WTC11 (cell line): Measurements from ENCODE around the gene EXOSC3. TPM values are rescaled to one million over a fixed set of nuclear protein-coding genes. Genes with fewer than 3 reads are reported as not detected.

Experiments used
- ATAC-seq: fragments of 200-7000 bp; cut with Tn5 transposase; 2 replicates; pipeline ENCODE4 v1.10.0; 2021; ENCODE audit warnings: mild to moderate bottlenecking, moderate library complexity
- CTCF ChIA-PET: fragments of 300-600 bp; sonication (Branson Sonifier 250); formaldehyde crosslinking; loops from one replicate; lab custom pipeline; 2021; ENCODE audit warnings: antibody characterized with exemption; lab: Charles Lee
- POLR2A ChIA-PET: fragments of 350-600 bp; sonication (Branson Sonifier 250); formaldehyde crosslinking; loops from one replicate; lab custom pipeline; 2021; ENCODE audit warnings: antibody characterized with exemption; lab: Charles Lee
- DNase-seq: peaks from one replicate; pipeline ENCODE4 v3.0.0; 2021; ENCODE audit warnings: low spot score
- H3K27ac Mint-ChIP-seq: 2 replicates; pipeline ENCODE4 v1.8.0; 2021; ENCODE audit warnings: mixed read lengths
- H3K27me3 Mint-ChIP-seq: 2 replicates; pipeline ENCODE4 v1.8.0; 2021; ENCODE audit warnings: low read depth, mild to moderate bottlenecking, moderate library complexity, mixed read lengths
- H3K36me3 Mint-ChIP-seq: 2 replicates; pipeline ENCODE4 v1.8.0; 2021; ENCODE audit warnings: mixed read lengths
- H3K4me1 Mint-ChIP-seq: 2 replicates; pipeline ENCODE4 v1.8.0; 2022; ENCODE audit warnings: mixed read lengths
- H3K4me3 Mint-ChIP-seq: 2 replicates; pipeline ENCODE4 v1.8.0; 2021; ENCODE audit warnings: mild to moderate bottlenecking, moderate library complexity, mixed read lengths
- H3K9me3 Mint-ChIP-seq: 2 replicates; pipeline ENCODE4 v1.8.0; 2021; ENCODE audit warnings: mixed read lengths
- FOXP1 ChIP-seq: sonication (generic); formaldehyde crosslinking; IDR thresholded peaks from 2 replicates; pipeline ENCODE4 v1.8.0; 2022; ENCODE audit warnings: missing genetic modification reagents, mild to moderate bottlenecking, moderate library complexity, borderline replicate concordance
- FOXP4 ChIP-seq: sonication (generic); formaldehyde crosslinking; IDR thresholded peaks from 2 replicates; pipeline ENCODE4 v1.8.0; 2022; ENCODE audit warnings: mild to moderate bottlenecking, missing genetic modification reagents
- GABPB1 ChIP-seq: sonication (generic); formaldehyde crosslinking; IDR thresholded peaks from 2 replicates; pipeline ENCODE4 v1.8.1; 2023; ENCODE audit warnings: mild to moderate bottlenecking, missing genetic modification reagents
- IRF1 ChIP-seq: sonication (generic); formaldehyde crosslinking; IDR thresholded peaks from 2 replicates; pipeline ENCODE4 v1.8.0; 2023; ENCODE audit warnings: missing genetic modification reagents
- IRF2 ChIP-seq: sonication (generic); formaldehyde crosslinking; IDR thresholded peaks from 2 replicates; pipeline ENCODE4 v1.8.0; 2022; ENCODE audit warnings: low read depth, missing genetic modification reagents, borderline replicate concordance
- MXD4 ChIP-seq: fragments of 250-450 bp; sonication (Bioruptor Pico); IDR thresholded peaks from 2 replicates; pipeline ENCODE4 v1.8.0; 2021; ENCODE audit warnings: mild to moderate bottlenecking, moderate library complexity, borderline replicate concordance
- NFE2L1 ChIP-seq: sonication (generic); formaldehyde crosslinking; IDR thresholded peaks from 2 replicates; pipeline ENCODE4 v1.8.1; 2023; ENCODE audit warnings: missing genetic modification reagents
- NR1H2 ChIP-seq: sonication (generic); formaldehyde crosslinking; IDR thresholded peaks from 2 replicates; pipeline ENCODE4 v1.9.0; 2021; ENCODE audit warnings: mild to moderate bottlenecking, moderate library complexity, missing genetic modification reagents
- PRRX2 ChIP-seq: fragments of 250-450 bp; sonication (Bioruptor Pico); IDR thresholded peaks from 2 replicates; pipeline ENCODE4 v1.8.0; 2021; ENCODE audit warnings: mild to moderate bottlenecking
- RELA ChIP-seq: sonication (generic); formaldehyde crosslinking; IDR thresholded peaks from 2 replicates; pipeline ENCODE4 v1.8.1; 2022; ENCODE audit warnings: missing genetic modification reagents, mild to moderate bottlenecking, borderline replicate concordance
- SMAD3 ChIP-seq: sonication (generic); formaldehyde crosslinking; IDR thresholded peaks from 2 replicates; pipeline ENCODE4 v1.8.0; 2022; ENCODE audit warnings: missing genetic modification reagents, mild to moderate bottlenecking, borderline replicate concordance
- SMAD4 ChIP-seq: sonication (generic); formaldehyde crosslinking; IDR thresholded peaks from 2 replicates; pipeline ENCODE4 v1.8.0; 2022; ENCODE audit warnings: mild to moderate bottlenecking, missing genetic modification reagents
- ZBTB21 ChIP-seq: sonication (generic); formaldehyde crosslinking; IDR thresholded peaks from 2 replicates; pipeline ENCODE4 v1.8.1; 2023; ENCODE audit warnings: mild to moderate bottlenecking, missing genetic modification reagents, borderline replicate concordance
- ZBTB43 ChIP-seq: sonication (generic); formaldehyde crosslinking; IDR thresholded peaks from 2 replicates; pipeline ENCODE4 v1.8.1; 2023; ENCODE audit warnings: mild to moderate bottlenecking, missing genetic modification reagents
- ZNF232 ChIP-seq: sonication (generic); formaldehyde crosslinking; IDR thresholded peaks from 2 replicates; pipeline ENCODE4 v1.8.0; 2022; ENCODE audit warnings: mild to moderate bottlenecking, missing genetic modification reagents
- ZNF263 ChIP-seq: sonication (generic); formaldehyde crosslinking; IDR thresholded peaks from 2 replicates; pipeline ENCODE4 v1.8.1; 2022; ENCODE audit warnings: low read depth, mild to moderate bottlenecking, moderate library complexity, missing genetic modification reagents
- ZNF281 ChIP-seq: sonication (generic); formaldehyde crosslinking; IDR thresholded peaks from 2 replicates; pipeline ENCODE4 v1.8.0; 2023; ENCODE audit warnings: mild to moderate bottlenecking, missing genetic modification reagents
- ZNF532 ChIP-seq: fragments of 250-450 bp; sonication (Bioruptor Pico); IDR thresholded peaks from 2 replicates; pipeline ENCODE4 v1.9.0; 2021; ENCODE audit warnings: mild to moderate bottlenecking, borderline replicate concordance
- ZSCAN18 ChIP-seq: fragments of 250-450 bp; sonication (Bioruptor Pico); IDR thresholded peaks from 2 replicates; pipeline ENCODE4 v2.1.2; 2022; ENCODE audit warnings: mild to moderate bottlenecking, moderate library complexity
- total RNA-seq: library from RNA; stranded (reverse); gene quantifications from 3 replicates; pipeline ENCODE4 v1.2.3, GENCODE V29; 2021

EXOSC3 gene
- total RNA-seq, 1 experiment from 2014 or later: 73.8 TPM

GRCh38 chr9:37788332-37788731 lies 3.5 kb upstream of the EXOSC3 start:
- Mint-ChIP-seq H3K9me3 (no peaks in the 10 kb centered on the region), H3K4me3 (no peak overlapping the region), H3K27ac (no peak overlapping the region), H3K36me3 (peaks cover 5% of the 10 kb centered on the region; the same call in 1 of the 2 replicates), H3K27me3 (peaks cover 20% of the 10 kb centered on the region), H3K4me1 (0 out of 2 replicates have a peak, but pooled peaks cover 8% of the 10 kb centered on the region)
- no peak for DNase-seq
- ChIA-PET CTCF (no interaction called here), POLR2A (no interaction called here)
- ATAC-seq: no peak
- TF ChIP-seq SMAD4 (CRISPR knock-in tag): no peak
- TF ChIP-seq SMAD3 (CRISPR knock-in tag): no peak
- no peak for TF ChIP-seq MXD4 (CRISPR knock-in tag)
- TF ChIP-seq FOXP4: no peak
- no peak for TF ChIP-seq ZNF232
- TF ChIP-seq ZNF263 (CRISPR knock-in tag): no peak
- no peak for TF ChIP-seq ZNF281 (CRISPR knock-in tag)
- no peak for TF ChIP-seq NR1H2 (CRISPR knock-in tag)
- TF ChIP-seq IRF2 (CRISPR knock-in tag): no peak
- TF ChIP-seq ZSCAN18: no peak
- TF ChIP-seq IRF1 (CRISPR knock-in tag): no peak
- TF ChIP-seq ZBTB43 (CRISPR knock-in tag): no peak
- TF ChIP-seq NFE2L1 (CRISPR knock-in tag): no peak
- no peak for TF ChIP-seq RELA (CRISPR knock-in tag)
- TF ChIP-seq FOXP1 (CRISPR knock-in tag): no peak
- no peak for TF ChIP-seq ZBTB21 (CRISPR knock-in tag)
- TF ChIP-seq GABPB1 (CRISPR knock-in tag): no peak
- no peak for TF ChIP-seq PRRX2 (CRISPR knock-in tag)
- TF ChIP-seq ZNF532 (CRISPR knock-in tag): no peak
